ENCODE data around the gene ARHGAP25.

Gene ARHGAP25

DNA sequence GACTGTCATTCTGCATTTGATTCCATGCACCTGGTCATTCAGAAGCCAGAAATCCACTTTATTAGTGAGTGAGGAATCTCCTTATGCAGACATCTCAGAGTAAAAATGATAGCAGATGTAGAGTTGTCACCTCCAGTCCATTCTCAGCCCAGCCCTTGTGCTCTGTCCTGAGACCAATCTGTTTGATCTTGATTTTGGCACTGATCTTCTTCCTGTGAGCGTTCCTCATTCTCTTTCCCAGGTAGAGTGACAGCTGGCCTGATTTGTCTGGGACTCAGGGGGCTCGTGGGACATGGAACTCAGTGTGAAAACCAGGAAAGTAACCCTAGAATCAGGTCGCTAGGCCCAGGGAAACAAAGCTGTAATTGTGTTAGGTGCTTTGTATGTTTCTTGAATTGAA lies 8.9 kb downstream of the ARHGAP25 start:
- no peak for DNase-seq

DNA sequence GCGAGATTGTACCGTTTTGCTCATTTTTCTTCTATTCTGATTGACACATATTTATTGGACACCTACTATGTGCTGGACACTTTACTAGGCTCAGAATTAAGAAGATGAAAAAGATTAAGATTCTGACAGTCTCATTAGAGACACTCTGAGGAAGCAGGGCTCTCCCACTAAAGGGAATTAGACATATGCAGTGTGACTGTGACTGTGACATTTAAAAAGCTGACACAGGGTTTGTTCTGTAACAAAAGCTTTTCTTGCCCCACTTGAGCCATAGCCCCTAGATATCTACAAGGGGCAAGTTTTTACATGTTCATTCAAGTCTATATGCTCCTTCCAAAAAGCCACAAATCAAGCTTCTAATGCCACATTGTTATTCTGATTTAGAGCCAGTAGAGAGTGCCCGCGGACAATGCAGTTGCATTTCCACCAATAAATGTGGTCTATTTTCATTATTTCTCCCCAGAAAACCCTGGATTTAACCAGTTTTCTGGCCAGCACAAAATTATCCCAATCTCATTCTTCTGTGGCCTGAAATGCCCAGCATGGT lies 9.8 kb downstream of the ARHGAP25 start:
- DNase-seq = no peak

DNA sequence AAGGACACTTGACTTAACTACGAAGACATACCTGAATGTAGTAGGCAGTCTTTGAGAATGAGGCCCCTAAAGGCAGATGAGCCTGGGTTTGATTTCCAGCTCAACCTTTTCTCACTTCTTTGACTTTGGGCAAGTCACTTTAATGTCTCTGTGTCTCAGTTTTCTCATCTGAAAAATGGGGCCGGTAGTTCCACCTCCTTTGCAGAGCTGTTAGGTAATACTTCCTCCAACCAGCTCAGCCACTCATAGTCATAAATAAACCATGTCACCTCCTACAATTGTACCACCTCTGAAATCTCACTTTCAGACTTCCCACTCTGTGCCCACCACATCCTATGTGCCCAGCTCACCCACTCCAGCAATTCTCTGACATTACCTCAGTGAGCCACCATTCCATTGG lies 10.4 kb downstream of the ARHGAP25 start:
- no peak for DNase-seq

GRCh38 chr2:68746408-68746807 lies 11.8 kb downstream of the ARHGAP25 start:
- DNase-seq = no peak

- no peak for DNase-seq
Observed at GRCh38 chr2:68747413-68747812, 12.8 kb downstream of the ARHGAP25 start.

DNA sequence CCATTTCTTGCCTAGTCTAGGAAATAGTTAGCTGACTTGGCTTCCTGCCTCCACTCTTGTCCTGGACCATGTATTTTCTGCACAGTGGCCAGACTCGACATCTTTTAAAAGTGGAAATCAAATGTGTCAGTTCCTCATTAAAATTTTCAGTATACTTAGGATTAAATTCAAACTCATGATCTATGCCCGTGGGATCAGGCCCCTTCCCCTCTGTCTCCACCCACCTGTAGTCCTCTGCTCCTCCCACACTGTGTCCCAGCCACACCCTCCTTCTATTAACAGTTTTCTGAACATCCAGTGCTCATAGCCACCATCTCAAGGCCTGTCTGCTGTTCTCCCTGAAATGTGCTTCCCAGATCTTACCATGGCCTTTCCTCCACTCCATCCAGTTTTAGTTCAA lies 13.3 kb downstream of the ARHGAP25 start:
- no peak for DNase-seq

DNA sequence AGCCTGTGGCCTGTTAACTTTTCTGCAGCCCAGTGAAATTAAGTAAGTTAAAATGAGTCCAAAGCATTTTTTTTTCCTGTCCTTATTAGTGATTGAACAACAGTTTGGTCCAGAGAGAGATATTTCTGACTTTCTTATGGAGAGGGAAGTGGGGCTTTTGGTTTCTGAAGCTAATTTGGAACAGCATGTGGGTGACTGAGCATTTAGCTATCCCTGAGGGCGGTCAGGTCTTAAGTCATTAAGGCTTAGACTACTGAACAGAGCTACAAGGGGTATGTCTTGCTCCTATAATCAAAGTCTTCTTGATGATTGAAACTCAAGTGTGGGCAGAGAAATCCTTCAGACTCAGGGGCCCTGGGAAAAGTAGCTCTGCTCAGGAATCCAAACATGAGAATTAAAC lies 14.0 kb downstream of the ARHGAP25 start:
- no peak for DNase-seq

GRCh38 chr2:68749345-68749744 lies 14.7 kb downstream of the ARHGAP25 start:
- no peak for DNase-seq

DNA sequence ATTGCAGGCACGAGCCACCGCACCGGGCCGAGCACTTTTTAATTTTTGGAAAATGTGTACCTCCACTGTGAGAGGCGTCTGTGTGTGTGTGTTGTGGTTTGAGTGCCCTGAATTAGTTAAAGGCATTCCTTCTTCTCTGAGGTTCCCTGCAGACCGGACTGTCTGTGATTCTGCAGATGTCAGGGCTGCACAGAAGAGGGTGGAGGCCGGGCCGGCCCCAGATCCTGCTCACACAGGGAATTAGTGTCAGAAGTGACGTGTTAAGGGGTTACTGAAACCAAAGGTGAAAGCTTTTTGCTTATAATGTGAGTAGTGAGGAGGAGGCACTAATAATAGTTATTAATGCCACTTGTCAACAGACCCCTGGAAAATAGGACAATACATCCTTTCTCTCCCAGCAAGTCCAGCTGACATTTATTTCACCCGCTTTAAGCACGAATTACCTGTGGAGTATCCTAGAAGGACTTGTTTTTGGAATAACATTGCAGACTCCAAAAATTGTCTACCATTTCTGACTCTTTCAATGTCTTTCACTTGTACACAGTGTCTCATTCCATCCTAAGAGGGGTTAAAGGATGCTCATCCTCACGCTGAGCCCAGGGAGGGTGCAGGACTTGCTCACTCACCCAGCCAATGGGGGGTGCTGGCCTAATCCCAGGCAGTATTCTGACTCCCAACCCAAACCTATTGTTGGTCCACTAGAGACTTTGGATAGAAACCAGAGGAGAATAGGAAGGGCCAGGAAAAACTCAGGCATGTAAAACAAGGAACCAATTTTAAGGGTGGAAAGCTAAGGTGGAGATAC lies 16.2 kb downstream of the ARHGAP25 start:
- DNase-seq = no peak

- DNase-seq = peak; percentile 36
Observed at GRCh38 chr2:68751397-68752339, 17.1 kb downstream of the ARHGAP25 start.

DNA sequence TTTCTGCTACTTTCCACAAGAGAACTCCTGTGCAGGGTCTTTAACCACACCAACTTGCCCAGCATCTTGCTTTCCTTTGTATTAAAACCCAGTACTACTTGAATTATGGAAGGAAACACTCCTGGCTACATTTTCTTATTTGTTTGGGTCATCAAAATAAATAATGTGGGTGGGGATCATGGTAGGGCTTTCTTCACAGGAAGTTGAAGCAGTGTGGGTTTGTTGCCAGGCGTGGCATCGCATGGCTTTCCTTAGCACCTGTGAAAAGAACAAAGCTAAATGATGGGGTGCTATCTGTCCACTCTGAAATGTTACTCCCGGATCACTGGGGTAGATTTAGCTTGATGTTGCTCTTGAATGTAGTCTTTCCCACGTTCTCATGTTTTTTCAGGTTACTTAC lies 18.7 kb downstream of the ARHGAP25 start:
- no peak for DNase-seq

- no peak for DNase-seq
Observed at GRCh38 chr2:68755071-68755470, 20.5 kb downstream of the ARHGAP25 start.

DNA sequence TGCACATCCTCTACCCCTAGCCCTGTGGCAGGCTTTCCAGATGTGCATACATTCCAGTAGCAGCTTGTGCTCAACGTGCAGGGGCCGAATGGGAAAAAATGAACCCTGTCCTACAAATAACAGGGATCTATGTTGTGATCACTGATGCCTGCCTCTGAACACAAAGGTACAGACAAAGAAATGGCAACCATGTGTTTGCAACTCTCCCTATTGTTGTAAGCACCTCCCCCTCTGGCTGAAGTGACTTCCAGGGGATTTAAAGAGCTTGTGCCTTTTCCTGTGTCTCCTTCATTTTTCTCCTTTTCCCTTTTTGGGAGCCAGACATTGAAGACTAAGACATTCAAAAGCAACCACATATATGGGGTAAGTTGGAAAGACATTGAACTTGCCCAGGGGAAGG lies 21.6 kb downstream of the ARHGAP25 start:
- no peak for DNase-seq

DNA sequence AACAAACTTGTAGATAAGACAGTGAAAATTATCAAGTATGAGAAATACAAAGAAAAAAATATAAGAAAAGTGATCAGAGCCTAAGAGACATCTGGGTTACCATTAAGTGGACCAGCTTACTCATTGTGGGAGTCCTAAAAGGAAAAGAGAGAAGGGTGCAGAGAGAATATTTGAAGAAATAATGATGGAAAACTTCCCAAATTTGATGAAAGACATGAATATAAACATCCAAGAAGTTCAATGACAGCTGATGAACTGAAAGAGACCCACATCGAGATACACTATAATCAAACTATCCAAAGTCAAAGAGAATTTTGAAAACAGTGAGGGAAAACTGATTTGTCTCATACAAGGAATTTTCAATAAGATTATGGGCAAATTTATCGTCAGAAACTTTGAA lies 22.5 kb downstream of the ARHGAP25 start:
- DNase-seq = no peak

DNA sequence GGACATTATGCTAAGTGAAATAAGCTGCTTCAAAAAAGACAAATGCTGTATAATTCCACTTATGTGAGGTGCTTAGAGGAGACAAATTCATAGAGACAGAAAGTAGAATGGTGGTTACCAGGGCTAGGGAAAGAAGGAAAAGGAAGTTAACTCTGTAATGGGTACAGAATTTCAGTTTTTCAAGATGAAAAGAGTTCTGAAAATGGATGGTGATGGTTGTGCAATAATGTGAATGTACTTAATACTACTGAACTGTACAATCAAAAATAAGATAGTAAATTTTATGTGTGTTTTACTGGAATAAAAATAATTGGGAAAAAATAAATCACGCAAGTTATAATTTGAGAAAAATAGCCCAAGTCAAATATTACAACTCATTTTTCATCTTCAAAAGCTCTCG lies 27.5 kb downstream of the ARHGAP25 start:
- DNase-seq = no peak

DNA sequence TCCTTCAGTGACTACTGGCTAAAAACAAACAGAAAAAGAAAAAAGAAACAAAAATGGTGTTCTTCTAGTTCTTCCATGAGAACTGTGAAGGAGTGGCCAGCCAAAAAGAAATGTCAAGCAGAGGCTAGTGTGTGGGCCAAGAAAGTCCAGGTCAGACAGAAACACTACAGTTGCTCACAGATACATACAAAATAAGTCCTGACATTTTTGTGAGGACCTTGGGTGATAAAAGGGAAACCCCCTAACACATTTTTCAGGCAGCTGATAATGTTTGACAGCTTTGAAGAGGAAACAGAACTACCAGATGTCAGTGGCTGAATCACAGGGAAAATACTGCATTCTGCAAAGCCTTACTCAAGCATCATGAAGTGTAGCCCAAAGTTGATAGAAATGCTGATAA lies 28.1 kb downstream of the ARHGAP25 start:
- DNase-seq = no peak

DNA sequence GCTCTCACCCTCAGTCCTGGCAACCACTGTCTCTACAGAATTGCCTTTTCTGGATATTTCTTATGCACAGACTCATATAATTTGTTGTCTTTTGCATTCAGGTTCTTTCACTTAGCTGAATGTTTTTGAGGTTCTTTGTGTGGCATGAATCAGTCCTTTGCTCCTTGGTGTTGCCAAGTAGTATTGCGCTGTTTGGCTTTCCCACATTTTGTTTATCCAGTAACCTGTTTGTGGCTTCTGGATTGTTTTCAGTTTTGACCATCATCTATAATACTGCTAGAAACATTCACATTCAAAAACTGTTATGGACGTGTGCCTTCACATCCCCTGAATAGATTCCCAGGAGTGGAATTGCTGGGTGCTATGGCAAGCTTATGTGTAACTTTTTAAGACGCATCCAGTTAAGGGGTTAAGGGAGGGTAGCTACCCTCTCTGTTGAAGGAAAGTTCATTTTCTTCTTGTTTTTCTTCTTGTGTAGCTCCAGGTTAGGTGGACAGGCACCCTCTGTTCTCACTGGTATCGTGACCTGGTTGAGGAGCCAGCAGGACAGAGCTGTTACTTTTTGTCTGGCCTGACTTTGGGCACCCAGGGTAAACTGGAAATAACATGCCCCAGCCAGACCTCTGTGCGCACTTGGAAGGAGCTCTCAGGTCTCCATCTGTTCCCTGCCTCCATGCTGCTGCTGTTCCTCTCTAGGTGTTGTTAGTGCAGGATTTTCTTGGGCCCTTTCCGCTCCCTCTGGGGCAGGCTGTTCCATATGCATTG lies 29.6 kb downstream of the ARHGAP25 start:
- DNase-seq = no peak

DNA sequence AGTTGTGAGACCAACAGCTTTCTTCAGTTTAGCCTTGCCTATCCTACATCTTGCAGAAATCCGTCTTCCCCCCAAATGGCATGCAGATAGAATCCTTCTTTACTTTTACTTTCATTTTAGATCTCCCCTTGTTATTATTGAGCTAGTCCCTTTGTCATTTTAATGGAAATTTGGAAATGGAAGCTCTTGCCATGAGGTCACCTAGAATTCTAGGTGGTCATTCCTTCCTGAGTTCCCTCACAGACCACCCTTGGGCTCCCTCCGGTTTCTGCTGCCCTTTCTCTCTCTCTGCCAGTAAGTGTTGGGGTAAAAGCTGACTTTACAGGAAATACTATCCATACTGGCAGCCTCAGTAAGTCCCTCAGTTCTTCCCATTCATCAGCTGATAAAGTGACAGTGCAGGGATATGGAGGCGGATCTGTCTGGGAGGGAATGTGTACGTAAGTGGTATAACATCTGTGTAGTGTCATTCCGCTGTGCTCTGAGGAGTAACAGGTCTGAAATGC lies 30.2 kb downstream of the ARHGAP25 start:
- no peak for DNase-seq

DNA sequence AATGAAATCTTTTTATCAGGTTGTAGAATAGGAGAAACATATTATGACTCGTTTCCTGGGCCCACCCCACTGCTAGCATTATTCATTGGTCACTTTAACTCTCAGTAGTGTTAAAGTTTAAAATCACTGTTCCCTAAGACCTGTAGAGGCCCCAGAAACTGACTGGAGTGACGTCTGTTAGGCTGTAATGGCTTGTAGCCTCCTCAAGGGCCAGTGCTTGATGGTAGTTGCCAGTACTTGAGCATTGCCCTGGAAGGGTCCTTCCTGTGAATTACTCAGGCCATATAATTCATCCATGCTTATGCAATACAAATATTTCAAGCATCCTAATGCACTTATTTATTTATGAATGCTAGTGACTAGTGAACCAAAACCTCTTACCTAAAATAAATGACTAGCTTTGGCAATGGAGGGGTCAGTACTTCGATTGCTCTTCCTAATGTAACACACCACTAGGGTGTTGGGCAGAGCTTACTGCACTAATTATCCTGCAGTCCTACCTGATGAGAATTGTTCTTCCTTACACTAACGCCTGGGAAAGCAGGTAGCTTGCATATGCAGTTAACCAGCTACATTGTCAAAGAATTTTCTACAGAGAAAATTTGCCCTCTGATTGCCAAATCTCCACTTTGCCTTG lies 31.2 kb downstream of the ARHGAP25 start:
- peak; percentile 62 for DNase-seq

- no peak for DNase-seq
Observed at GRCh38 chr2:68766376-68766845, 31.8 kb downstream of the ARHGAP25 start.

DNA sequence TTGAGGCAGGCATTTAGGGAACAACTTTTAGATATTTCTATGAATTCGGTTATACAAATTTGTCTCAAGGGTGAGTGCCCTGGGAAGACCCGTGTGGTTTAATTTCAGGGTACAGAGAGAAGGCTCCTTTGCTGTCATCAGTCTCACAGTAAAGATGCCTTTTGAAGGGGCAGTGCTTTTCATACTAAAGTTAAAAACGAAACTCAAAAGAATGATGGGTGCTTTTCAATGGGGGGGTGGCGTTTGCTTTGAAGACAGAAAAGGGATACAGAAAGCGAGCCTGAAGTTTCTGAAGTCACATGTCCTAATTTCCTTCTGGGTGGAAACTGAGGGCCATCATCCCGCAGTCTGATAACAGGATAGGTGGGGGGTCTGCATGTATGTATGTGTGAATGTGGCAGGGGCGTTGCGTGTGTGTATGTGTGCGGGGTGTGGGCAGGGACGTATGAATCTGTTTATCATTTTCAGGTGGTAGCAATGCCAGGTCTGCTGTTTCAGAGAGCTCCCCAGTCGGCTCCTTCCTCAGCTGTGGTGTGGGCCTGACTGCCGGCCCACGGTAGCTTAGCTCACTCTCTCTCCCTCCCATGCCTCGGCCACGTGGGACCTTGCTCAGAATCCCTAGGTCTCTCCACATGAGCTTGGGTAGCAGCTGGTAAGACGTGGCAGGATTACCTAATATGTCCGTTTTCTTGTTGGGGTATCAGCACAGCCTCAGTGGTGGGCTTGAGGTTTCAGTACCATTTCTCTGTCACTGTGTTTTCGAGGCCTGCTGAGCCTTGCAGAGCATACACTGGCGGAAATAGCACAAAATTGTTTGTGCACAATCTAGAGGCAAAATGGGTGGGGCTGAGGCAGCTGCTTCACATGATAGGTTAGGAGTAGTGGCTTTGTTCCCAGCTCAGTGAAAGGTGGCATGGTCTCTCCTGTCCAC lies 32.7 kb downstream of the ARHGAP25 start:
- no peak for DNase-seq
